Vagina (tissue), 2 donors: Measurements from ENCODE around the gene HSD17B14. TPM values are rescaled to one million over a fixed set of nuclear protein-coding genes. Genes with fewer than 3 reads are reported as not detected.

ENCODE experiments used
- DNase-seq, 2 donors: peaks; one replicate each; pipeline ENCODE4 v3.0.0-alpha.2; 2017; ENCODE audit errors: extremely low spot score in 2 of 2
- H3K27ac ChIP-seq: fragments of 200-600 bp; sonication (generic); one replicate; pipeline ENCODE4 v1.5.1; 2019
- H3K27me3 ChIP-seq: fragments of 200-600 bp; sonication (generic); one replicate; pipeline ENCODE4 v1.5.1; 2019
- H3K36me3 ChIP-seq, 2 donors: fragments of 200-600 bp; sonication (generic); one replicate each; pipeline ENCODE4 v1.5.1; 2017 to 2019
- H3K4me1 ChIP-seq: fragments of 200-600 bp; sonication (generic); one replicate; pipeline ENCODE4 v1.5.1; 2019
- H3K4me3 ChIP-seq, 2 donors: fragments of 200-600 bp; sonication (generic); 1 replicate in 1 of 2; 2 replicates in 1 of 2; pipeline ENCODE4 v1.5.1; 2016 to 2019
- H3K9me3 ChIP-seq: fragments of 200-600 bp; sonication (generic); one replicate; pipeline ENCODE4 v1.5.1; 2019
- POLR2A ChIP-seq, 2 donors: fragments of 450-650 bp; IDR thresholded peaks; one replicate each; pipeline ENCODE4 v1.6.1; 2017; ENCODE audit warnings: antibody characterized with exemption in 2 of 2, mild to moderate bottlenecking in 2 of 2, moderate library complexity in 2 of 2
- POLR2AphosphoS5 ChIP-seq, 2 donors: sonication (generic); formaldehyde crosslinking; IDR thresholded peaks; one replicate each; pipeline ENCODE4 v1.9.0; 2017; ENCODE audit warnings: antibody characterized with exemption in 2 of 2, mild to moderate bottlenecking in 2 of 2, low read depth in 1 of 2; ENCODE audit not compliant: insufficient read depth in 1 of 2
- intact Hi-C: fragments of 100-400 bp; cut with DNase I; formaldehyde crosslinking; loops from one replicate; pipeline ENCODE4 v1.15.1; 2023
- total RNA-seq: library from RNA; depleted of rRNA; stranded (reverse); fragments of >200 nt; gene quantifications from one replicate; pipeline ENCODE4 v1.2.3, GENCODE V29; 2016
- TF ChIP-seq, protein P1 (sequence below), 3 experiments: fragments of 450-650 bp in 2 of 3; fragments of 200-600 bp in 1 of 3; sonication (generic) in 1 of 3; IDR thresholded peaks; one replicate each; pipeline ENCODE4 v1.5.1; 2017 to 2019; ENCODE audit warnings: antibody characterized with exemption in 3 of 3, mild to moderate bottlenecking in 2 of 3, moderate library complexity in 2 of 3

Gene HSD17B14
- total RNA-seq, 1 donor from 2014 or later = 19.2 TPM

DNA sequence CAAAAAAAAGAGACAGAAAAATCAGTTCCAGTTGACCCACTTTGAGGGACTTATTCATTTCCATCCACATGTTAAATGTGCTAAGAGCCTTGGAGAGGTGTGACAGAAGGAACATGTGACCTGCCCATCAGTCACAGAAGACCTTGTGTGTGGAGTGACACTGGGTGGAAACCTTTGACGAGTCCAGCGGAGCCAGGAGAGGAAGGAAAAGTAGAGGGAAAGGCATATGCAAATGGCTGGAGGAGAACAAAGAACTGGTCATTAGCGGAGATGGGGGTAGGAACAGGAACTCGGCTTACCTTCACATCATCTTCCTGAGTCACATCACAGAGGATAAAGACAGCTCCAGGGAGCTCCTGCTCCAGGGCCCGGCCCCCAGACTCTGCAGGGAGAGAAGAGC, 2.3 kb downstream of the HSD17B14 start:
- Histone ChIP-seq H3K27ac (no peak overlapping the region), H3K36me3 (peaks cover 0 to 17% of the 10 kb centered on the region in 2 donors), H3K4me3 (no peak overlapping the region), H3K9me3 (no peaks in the 10 kb centered on the region), H3K27me3 (no peaks in the 10 kb centered on the region), H3K4me1 (peaks cover 18% of the 10 kb centered on the region)
- DNase-seq = no peak
- intact Hi-C loops = no loop called here
- no peak for TF ChIP-seq POLR2A (IDR thresholded peaks at IDR 0.05)
- TF ChIP-seq, protein P1, sequence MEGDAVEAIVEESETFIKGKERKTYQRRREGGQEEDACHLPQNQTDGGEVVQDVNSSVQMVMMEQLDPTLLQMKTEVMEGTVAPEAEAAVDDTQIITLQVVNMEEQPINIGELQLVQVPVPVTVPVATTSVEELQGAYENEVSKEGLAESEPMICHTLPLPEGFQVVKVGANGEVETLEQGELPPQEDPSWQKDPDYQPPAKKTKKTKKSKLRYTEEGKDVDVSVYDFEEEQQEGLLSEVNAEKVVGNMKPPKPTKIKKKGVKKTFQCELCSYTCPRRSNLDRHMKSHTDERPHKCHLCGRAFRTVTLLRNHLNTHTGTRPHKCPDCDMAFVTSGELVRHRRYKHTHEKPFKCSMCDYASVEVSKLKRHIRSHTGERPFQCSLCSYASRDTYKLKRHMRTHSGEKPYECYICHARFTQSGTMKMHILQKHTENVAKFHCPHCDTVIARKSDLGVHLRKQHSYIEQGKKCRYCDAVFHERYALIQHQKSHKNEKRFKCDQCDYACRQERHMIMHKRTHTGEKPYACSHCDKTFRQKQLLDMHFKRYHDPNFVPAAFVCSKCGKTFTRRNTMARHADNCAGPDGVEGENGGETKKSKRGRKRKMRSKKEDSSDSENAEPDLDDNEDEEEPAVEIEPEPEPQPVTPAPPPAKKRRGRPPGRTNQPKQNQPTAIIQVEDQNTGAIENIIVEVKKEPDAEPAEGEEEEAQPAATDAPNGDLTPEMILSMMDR (IDR thresholded peaks at IDR 0.05) = no peak
- TF ChIP-seq POLR2AphosphoS5 (IDR thresholded peaks at IDR 0.05; ENCODE audit: insufficient read depth in 1 of 2, low read depth in 1 of 2) = no peak

DNA sequence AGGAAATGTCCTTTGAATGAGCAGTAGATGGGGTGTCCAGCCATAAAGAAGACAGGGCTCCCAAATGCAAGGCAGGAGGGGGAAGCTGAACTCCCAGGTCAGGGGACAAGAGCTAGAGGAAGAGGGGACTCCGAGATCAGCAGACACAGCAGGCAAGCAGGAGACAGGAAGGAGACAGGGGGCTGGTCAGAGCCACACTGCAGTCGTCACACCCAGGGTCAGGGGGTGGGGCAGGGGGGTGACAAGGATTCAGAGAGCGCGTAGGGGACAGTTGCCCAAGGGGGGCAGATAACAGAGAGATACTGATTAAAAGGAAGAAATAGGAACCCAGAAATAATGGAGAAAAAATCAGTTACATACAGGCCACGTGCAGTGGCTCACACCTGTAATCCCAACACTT, 3.2 kb downstream of the HSD17B14 start:
- TF ChIP-seq POLR2AphosphoS5 (IDR thresholded peaks at IDR 0.05; ENCODE audit: insufficient read depth in 1 of 2, low read depth in 1 of 2) = no peak
- TF ChIP-seq POLR2A (IDR thresholded peaks at IDR 0.05) = no peak
- TF ChIP-seq, protein P1 (IDR thresholded peaks at IDR 0.05) = no peak

DNA sequence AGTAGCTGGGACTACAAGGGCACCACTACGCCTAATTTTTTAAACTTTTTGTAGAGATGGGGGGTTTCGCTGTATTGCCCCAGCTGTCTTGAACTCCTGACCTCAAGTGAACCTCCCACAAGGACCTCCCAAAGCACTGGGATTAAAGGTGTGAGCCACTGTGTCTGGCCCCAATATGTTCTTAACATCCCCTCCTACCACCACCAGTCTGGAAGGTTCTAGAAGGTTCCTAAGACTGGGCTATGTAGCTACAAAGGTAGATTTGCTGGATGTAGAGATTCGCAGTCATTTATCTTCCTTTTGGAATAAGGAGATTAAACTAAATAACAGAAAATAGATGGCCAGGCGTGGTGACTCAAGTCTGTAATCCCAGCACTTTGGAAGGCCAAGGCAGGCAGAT, 5.3 kb downstream of the HSD17B14 start:
- Histone ChIP-seq H3K4me3 (no peak overlapping the region), H3K36me3 (peaks cover 0 to 17% of the 10 kb centered on the region in 2 donors)
- intact Hi-C loops = no loop called here

More for the DNA sequence above, 3.2 kb downstream of the HSD17B14 start:
- intact Hi-C loops = no loop called here
- no peaks in the 10 kb centered on the region for H3K27me3 ChIP-seq
- no peak overlapping the region for H3K4me3 ChIP-seq
- no peak for DNase-seq
- no peak overlapping the region for H3K27ac ChIP-seq
- H3K36me3 ChIP-seq = peaks cover 0 to 17% of the 10 kb centered on the region in 2 donors
- peaks cover 18% of the 10 kb centered on the region for H3K4me1 ChIP-seq
- no peaks in the 10 kb centered on the region for H3K9me3 ChIP-seq

DNA sequence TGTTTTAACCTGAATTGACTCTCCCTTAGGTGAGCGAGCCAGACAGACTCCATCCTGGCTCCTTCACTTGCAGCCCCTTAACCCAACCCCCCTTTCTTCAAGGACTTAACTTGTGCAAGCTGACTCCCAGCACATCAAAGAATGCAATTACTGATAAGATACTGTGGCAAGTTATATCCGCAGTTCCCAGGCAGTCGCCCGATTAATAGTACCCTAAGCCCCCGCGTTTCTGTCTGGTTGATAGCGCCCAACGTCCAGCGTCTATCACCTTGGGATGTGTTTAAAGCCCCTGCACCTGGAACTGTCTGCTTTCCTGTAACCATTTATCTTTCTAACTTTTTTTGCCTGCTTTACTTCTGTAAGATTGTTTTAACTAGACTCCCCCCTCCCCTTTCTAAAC, 6.2 kb downstream of the HSD17B14 start:
- H3K36me3 ChIP-seq = peaks cover 0 to 17% of the 10 kb centered on the region in 2 donors
- intact Hi-C loops = no loop called here
- TF ChIP-seq POLR2AphosphoS5 (IDR thresholded peaks at IDR 0.05; ENCODE audit: insufficient read depth in 1 of 2, low read depth in 1 of 2) = no peak
- TF ChIP-seq, protein P1 (IDR thresholded peaks at IDR 0.05) = no peak
- no peak for TF ChIP-seq POLR2A (IDR thresholded peaks at IDR 0.05)

More for the DNA sequence above, 5.3 kb downstream of the HSD17B14 start:
- TF ChIP-seq POLR2A (IDR thresholded peaks at IDR 0.05) = no peak
- TF ChIP-seq, protein P1 (IDR thresholded peaks at IDR 0.05) = no peak
- no peak for TF ChIP-seq POLR2AphosphoS5 (IDR thresholded peaks at IDR 0.05; ENCODE audit: insufficient read depth in 1 of 2, low read depth in 1 of 2)
- peaks cover 8% of the 10 kb centered on the region for H3K4me1 ChIP-seq
- H3K27me3 ChIP-seq = no peaks in the 10 kb centered on the region
- no peak for DNase-seq
- no peak overlapping the region for H3K27ac ChIP-seq
- H3K9me3 ChIP-seq = no peaks in the 10 kb centered on the region

DNA sequence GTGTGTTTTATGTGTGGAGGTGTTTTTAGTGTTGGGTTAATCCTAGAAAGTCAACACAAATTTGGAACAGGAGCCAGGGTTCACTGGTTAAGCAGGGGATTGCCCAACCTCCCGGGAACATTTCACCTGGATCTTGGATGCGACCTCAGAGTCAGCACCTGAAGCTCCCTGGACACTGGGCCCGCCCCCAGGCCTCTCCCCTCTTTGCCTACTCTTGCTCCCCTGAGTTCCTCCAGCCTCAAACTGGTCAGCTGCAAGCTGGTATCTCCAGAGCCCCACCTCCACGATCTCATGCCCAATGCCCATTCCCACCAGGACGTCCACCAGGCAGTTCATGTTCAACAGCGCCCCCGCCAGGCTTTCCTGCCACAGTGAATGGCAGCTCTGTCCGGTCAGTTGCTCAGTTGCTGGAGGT, 9.7 kb downstream of the HSD17B14 start:
- TF ChIP-seq, protein P1 (IDR thresholded peaks at IDR 0.05) = no peak
- TF ChIP-seq POLR2AphosphoS5 (IDR thresholded peaks at IDR 0.05; ENCODE audit: insufficient read depth in 1 of 2, low read depth in 1 of 2) (no peak), POLR2A (IDR thresholded peaks at IDR 0.05) (no peak)
- Histone ChIP-seq H3K4me1 (no peaks in the 10 kb centered on the region), H3K27ac (no peak overlapping the region), H3K36me3 (peaks cover 0 to 9% of the 10 kb centered on the region in 2 donors), H3K4me3 (no peak overlapping the region), H3K9me3 (no peaks in the 10 kb centered on the region), H3K27me3 (no peaks in the 10 kb centered on the region)
- intact Hi-C loops = no loop called here
- no peak for DNase-seq

More for the DNA sequence above, 6.2 kb downstream of the HSD17B14 start:
- no peak for DNase-seq
- no peak overlapping the region for H3K4me3 ChIP-seq
- no peaks in the 10 kb centered on the region for H3K4me1 ChIP-seq
- H3K27ac ChIP-seq = no peak overlapping the region
- H3K9me3 ChIP-seq = no peaks in the 10 kb centered on the region
- H3K27me3 ChIP-seq = no peaks in the 10 kb centered on the region
